ENCODE measurements around the gene GULP1.
"Not testable (repeated sequence)": the region's sequence is repeated elsewhere in the genome, so short reads cannot be mapped to it uniquely, and the experiment has no call there.

Gene GULP1

DNA sequence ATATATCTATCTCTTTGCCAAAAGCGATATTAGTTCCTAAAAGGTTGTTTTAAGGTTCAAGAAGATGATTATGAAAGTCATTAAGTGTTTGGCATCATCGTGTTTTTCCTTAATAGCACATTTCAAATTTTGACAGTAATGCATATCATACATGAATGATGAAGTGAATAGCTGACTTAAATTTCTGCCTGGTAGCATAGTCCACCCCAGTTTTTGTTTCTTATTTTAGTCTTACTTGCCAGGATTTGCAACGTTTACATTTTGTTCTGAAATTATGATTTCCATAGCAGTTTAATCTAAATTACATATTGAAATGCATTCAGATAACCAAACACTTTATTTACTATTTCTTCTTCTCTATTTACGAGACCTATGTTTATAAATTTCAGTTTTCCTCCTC, 201.1 kb downstream of the GULP1 start:
- no peak for DNase-seq

DNA sequence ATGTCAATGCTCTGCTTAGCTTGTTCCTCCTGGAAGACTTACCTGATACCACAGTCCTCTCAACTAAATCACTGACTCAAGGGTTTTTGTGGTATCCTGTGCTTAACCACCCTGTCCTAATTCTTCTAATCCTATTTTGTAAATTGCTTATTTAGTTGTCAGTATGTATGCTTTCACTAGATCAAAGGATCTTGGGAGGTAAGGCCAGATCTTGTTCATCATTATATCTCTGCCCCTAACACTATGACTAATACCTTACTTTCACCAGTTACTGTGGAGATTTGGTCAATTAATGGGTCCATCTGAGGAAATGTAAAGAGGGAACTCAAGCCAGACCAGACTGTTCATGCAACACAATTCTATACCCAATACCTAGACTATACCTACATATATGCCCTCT, 203.2 kb downstream of the GULP1 start:
- DNase-seq, result no peak

DNA sequence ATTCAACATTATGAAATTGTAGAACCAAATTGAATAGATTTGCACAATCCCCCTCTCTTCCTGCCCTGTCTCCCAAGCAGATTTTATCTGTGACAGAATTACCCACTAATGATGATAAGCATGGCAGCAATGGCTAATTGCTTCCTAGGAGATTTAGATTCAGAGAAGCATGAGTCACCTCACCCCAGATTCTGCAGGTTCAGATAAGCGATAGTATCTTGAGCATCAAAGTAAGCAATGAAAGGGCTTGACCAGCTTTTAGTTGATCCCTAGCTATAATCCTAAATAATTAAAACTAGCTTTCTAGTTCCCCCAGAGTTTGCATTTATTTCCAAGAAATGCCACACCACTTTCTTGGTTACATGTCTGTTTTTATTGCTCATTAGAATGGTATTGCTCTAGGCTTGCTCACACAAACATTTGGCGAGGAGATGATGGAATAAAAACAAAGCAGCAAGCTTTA, 204.3 kb downstream of the GULP1 start:
- no peak for DNase-seq

DNA sequence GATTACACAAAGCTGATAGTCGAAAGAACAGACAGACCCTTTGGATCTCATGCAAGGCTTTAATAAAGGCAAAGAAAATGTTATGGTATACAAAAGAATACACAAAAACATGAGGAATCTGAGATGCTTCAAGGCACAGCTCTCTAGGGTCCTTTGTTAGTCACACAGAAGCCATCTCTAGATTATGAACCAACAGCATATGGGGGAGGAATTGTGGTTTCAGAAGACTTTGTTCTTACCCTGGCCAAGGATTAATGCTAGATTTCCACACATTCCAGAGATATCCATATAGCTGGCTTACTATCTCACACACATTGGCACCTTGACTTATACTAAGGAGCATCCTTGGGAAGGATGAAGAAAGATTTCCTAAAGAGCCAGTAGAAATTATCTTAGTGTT, 206.1 kb downstream of the GULP1 start:
- DNase-seq, result no peak

DNA sequence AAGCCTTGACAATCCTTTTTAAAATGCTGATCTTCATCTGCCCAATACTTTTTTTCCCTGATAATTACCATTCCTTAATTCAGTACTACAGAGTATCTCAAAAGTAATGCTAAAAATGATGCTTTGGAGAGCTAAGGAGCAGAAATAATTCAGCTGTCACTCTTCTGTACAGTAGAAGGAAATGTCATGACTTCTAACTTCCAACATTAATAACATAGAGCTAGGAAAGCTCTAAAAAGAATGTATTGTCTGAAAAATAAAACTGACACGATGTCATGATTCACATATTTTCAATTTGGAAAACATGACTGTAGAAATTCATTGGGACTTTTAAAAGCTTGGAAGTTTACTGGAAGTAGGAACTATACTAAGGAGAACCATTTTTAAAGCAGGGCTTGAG, 212.3 kb downstream of the GULP1 start:
- DNase-seq, result no peak

DNA sequence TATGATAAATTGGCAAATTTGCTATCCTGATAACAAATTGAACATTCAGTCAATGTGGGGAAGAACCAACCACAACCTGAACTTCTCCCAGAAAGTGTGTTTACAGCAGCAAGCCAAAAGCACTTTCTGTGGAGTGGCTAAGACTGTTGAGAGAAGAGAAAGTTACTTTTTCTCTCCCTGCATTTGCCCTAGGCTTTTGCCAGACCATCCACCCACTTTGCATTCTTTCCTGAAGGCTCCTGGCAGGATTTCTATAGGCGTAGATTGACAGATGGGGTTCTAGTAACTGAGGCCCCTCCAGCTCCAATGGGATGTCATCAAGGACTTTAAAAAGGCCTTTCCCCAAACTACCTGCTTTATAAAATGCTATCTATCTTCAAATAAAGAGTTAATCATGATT, 215.2 kb downstream of the GULP1 start:
- no peak for DNase-seq

DNA sequence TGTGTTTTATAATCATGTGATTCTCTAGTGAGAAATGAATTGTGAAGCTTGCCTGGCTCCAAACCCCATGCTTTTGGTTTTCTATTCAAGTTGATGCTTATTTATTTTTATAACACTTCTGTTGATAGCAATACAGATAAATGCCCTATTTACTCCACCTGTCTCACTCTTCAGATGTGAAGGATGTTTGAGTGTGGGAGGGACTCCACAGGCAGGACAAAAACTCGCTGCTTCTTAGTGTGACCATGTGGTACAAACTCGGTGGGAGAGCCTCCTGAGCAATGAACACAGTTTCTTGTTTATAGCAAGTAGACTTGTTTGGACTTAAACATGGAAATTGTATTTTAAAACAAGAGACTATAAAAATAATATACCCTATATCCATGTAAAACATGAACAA, 219.7 kb downstream of the GULP1 start:
- DNase-seq, result no peak

- peak in 1 of 2 experiments; percentile 68 for DNase-seq
Observed at GRCh38 chr2:188512456-188512855, 220.8 kb downstream of the GULP1 start.

- DNase-seq, result no peak
Observed at GRCh38 chr2:188515918-188516317, 224.2 kb downstream of the GULP1 start.

DNA sequence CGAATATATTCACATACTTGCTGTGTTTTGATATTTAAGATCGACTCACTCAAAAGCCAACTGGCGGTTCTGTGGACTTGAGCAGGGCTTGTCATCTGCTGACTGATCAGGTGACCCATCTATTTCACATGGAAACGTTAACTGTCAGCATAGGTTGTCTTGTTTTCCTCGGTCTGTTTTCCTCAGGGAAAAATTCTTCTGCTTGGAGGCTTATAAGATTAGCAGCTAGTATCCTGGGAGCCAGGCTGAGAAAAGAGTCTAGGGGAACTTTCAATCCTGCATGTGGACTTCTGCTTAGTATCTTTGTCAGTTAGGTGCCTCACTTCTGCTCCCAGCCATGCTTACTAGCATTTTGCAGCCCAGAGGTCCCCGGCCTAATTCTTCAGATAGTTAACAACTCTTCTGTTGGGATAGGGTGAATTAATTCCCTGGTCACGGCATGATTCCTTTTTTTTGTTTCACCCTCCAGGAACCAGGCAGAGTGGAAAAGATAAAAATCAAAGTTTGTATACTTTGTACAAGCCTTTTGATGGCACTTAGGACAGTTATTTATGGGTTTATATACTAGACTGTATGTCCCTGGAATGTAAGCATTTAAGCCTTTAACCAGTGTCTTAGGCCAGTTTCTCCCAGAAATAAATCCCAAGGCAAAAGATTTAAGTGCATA, 226.0 kb downstream of the GULP1 start:
- DNase-seq, result no peak

DNA sequence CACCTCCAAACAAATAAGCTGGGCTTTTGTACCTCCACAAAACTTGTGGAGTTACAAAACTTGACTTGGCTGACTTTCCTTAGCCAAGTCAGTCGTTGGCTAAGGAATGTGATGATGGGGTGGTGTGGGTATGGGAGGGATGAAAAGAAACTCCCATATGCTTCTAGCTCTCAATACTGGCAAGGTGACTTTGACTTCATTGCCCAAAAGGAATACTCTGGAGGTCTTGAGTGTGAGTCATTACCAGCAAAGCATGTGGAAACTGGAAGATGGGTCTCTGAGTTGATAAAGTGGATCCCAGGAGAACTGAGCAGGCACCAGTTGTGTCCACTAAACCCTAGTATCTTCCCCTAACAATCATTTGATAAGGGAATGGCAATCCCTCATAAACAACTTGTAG, 226.7 kb downstream of the GULP1 start:
- no peak for DNase-seq

DNA sequence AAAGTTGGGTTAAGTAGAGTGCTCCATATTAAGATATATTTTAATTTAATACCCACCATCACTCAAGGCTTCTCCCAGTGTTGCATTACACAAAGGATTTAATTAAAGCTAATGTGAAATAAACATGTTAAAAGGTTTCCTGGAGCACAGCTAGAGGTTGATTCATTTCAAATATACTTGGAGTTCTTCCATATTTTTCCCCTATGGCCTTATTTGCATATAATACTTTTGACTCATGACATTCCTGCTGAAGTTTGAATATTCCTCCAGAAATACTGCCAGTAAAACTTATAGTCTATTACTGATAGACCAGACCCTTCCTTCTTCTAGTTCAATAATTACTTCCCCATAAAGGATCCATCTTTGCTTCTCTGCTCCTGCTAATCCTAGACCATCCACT, 227.5 kb downstream of the GULP1 start:
- no peak for DNase-seq

GRCh38 chr2:188522517-188522916, 230.8 kb downstream of the GULP1 start:
- no peak for DNase-seq

- no peak for DNase-seq
Observed at GRCh38 chr2:188523919-188524318, 232.2 kb downstream of the GULP1 start.

- peak in 1 of 2 experiments; percentile 42 for DNase-seq
Observed at GRCh38 chr2:188524519-188525113, 232.9 kb downstream of the GULP1 start.

DNA sequence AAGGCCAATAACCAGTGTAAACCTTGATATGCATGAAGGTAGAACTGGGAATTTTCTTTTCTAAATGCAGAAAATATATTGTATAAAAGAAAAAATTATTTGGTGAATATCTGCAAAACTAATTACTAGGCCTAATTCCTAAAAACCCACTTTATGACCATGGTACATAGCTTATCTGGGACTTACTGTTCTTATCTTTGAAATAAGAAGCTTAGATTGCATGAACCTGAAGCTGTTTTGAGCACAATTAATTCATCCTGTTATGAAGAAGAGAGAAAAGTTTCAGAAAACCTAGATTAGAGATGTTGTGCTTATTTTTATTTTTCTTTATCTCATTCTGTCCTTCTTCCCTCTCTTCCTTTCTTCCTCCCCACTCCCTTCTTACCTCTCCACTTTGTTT, 235.0 kb downstream of the GULP1 start:
- DNase-seq, result no peak

DNA sequence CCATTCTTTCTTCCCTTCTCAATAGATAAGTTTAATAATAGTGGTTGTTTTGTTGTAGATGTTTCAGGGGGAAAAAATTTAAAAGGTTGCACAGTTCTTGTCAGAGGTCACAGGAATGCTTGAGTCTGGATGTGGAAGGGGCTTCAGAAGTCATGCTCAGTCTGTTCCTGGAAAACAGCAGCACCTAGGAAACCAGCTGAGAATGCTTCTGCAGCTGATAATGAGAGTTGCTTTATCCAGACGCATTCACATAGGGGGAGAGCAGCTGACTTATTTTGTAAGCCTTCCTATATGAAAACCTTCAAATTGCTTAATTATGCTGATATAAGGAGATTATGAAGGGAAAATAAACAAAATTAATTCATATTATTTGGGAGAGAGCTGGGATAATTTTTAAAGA, 235.5 kb downstream of the GULP1 start:
- no peak for DNase-seq

DNA sequence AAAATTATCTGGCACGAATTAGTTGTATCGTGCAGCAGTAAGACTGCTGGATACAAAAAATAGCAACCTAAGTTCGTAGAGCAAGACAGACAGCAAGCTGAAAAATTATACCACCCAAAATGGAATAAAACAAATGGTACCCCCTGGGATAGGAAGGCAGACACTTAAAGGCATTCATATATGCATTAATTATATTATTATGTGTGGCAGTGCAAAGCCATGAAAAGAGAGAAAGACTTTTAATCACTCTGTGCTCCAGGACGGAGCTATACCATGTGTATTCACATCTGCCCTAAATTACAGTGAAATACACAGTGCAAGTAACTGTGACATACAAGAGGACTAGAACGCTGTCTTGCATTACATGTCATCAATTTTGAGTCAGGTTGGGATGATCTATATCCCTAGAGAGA, 235.9 kb downstream of the GULP1 start:
- no peak for DNase-seq

GRCh38 chr2:188529710-188530109, 238.0 kb downstream of the GULP1 start:
- DNase-seq, result no peak

DNA sequence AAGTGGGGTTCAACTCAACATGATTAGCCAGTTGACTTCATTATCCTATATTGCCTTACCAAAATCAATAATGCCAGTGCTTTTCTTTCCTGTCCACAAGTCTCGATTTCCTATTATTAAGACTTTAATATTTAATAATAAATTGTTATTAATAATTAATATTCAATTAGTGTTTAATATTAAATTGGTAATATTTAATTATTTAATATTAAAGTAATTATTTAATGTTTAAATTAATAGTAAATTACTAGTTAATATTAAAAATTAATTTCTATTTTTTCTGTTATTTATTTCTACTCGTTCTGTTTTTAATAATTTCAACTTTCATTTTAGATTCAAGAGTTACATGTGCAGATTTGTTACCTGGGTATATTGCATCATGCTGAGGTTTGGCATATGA, 243.2 kb downstream of the GULP1 start:
- DNase-seq, result no peak

GRCh38 chr2:188551671-188552070, 260.0 kb downstream of the GULP1 start:
- no peak for DNase-seq

- no peak for DNase-seq
Observed at GRCh38 chr2:188557081-188557480, 265.4 kb downstream of the GULP1 start.

DNA sequence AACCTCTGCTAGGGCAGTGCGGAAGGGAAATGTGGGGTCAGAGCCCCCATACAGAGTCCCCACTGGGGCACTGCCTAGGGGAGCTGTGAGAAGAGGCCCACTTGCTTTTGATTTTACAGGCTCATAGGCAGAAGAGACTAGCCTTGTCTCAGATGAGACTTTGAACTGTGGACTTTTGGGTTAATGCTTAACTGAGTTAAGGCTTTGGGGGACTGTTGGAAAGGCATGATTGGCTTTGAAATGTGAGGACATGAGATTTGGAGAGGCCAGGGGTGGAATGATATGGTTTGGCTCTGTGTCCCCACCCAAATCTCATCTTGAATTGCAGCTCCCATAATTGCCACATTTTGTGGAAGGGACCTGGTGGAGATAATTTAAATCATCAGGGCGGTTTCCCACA, 267.8 kb downstream of the GULP1 start:
- not testable (repeated sequence) for DNase-seq

GRCh38 chr2:188561473-188561979, 269.9 kb downstream of the GULP1 start:
- no peak for DNase-seq
